Esophagus squamous epithelium (tissue), 4 donors: ENCODE data around the gene MLH1.

Experiments
- POLR2A ChIP-seq, 4 donors: fragments of 450-650 bp; IDR thresholded peaks; one replicate each; pipeline ENCODE4 v1.6.1; 2017; ENCODE audit warnings: antibody characterized with exemption in 4 of 4, mild to moderate bottlenecking in 4 of 4, moderate library complexity in 3 of 4
- TF ChIP-seq, protein P1 (sequence below), 6 experiments: fragments of 450-650 bp in 4 of 6; fragments of 200-600 bp in 2 of 6; sonication (generic) in 2 of 6; IDR thresholded peaks; one replicate each; pipeline ENCODE4 v1.5.1; 2016 to 2019; ENCODE audit warnings: antibody characterized with exemption in 6 of 6, mild to moderate bottlenecking in 4 of 6, moderate library complexity in 4 of 6

DNA sequence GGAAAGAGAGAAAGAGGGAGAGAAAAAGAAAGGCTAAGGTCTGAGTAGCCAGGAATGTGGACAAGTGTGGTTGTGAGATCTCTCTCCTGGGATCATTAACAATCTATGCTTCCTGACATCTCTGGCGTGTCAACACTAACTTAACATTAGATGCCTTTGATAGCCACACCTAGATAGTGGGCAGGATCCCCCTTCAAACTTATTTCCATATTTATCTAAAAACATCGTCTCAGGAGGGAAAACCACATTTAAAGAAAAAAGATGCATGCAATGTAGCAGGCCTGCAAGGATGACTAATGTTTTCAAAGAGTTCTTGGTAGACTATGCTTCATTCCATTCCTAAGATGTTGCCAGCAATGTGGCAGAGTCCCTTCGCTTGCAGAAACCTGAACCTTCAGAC is 80.9 kb downstream of the MLH1 start:
- TF ChIP-seq, protein P1, sequence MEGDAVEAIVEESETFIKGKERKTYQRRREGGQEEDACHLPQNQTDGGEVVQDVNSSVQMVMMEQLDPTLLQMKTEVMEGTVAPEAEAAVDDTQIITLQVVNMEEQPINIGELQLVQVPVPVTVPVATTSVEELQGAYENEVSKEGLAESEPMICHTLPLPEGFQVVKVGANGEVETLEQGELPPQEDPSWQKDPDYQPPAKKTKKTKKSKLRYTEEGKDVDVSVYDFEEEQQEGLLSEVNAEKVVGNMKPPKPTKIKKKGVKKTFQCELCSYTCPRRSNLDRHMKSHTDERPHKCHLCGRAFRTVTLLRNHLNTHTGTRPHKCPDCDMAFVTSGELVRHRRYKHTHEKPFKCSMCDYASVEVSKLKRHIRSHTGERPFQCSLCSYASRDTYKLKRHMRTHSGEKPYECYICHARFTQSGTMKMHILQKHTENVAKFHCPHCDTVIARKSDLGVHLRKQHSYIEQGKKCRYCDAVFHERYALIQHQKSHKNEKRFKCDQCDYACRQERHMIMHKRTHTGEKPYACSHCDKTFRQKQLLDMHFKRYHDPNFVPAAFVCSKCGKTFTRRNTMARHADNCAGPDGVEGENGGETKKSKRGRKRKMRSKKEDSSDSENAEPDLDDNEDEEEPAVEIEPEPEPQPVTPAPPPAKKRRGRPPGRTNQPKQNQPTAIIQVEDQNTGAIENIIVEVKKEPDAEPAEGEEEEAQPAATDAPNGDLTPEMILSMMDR (IDR thresholded peaks at IDR 0.05), result no peak
- TF ChIP-seq POLR2A (IDR thresholded peaks at IDR 0.05), result no peak
